HG03442 (cell line): Measurements from ENCODE around the gene KRT85.
A peak's percentile ranks its signal among the peaks of the same experiment; 100 is the strongest.
"Not testable (repeated sequence)": the region's sequence is repeated elsewhere in the genome, so short reads cannot be mapped to it uniquely, and the experiment has no call there.

Experiments used
- ATAC-seq: cut with Tn5 transposase; IDR thresholded peaks from one replicate; pipeline ENCODE4 v1.9.1; 2021; ENCODE audit warnings: mild to moderate bottlenecking, moderate library complexity; ENCODE audit not compliant: unreplicated experiment

The KRT85 gene

DNA sequence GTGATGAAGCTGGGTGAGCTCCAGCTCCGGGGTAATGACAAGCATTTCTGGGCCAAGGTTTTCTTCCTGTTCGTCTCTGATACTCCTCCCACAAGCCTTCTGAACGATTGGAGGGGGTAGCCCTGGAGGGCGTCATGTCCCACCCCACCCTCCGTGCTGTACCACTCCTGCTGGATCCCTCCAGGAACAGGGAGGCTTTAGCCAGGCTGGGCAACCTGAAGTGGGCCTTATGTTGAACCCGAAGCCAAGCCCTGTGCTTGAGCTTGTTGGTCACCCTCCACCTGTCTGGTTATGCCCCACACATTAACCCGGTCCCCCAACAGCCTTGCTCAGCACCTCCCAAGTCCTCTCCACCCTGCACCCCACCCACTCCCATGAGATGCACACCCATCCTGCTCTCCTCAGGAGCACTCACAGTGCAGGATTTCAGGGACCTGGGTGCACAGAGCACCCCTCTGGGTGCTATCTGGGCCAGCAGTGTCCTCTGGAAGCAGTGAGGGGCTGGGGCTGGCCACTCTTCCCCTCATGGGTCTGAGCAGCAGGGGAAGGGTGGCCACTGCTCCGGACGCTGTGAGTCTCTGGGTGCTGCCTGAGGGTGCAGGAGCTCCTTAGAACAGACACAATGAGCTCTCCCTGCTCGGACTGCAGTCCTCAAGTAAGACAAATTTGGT lies 39.3 kb downstream of the KRT85 start:
- ATAC-seq, result no peak

DNA sequence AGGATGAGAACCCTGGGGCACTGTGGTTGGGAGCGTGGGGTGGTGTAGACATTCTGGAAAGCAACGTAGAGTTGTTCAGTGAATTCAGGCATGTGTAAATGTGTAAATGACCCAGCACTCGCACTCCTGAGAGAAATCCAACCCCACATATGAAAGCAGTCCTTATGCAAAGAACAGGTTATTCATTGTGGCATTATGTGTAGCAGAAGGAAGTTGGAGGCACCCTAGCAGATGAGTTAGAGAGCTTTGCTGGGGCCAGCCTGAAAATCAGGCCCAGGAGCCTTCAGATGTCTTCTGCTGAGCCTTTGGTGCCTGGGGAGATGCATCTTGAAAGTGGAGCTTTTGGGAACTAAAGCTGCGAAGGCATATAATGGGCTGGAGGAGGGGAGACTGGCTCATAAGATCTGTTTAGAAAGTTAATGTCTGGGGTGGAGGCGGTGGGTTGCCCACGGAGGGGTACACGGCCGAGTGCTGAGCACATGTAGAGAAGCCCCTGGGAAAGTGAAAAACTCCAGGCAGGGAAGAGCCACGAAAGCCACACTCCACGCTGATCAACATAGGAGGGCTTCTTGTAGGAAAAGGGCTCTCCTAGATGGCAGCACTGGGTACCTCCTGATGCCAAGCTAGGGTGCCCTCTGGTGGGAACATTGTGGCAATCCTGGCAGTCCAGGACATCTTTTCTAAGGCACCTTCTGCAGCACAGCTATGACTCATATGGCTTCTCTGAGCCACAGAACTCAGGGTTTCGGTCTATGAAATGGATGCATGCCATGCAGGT lies 40.0 kb downstream of the KRT85 start:
- ATAC-seq, result peak; percentile 81

DNA sequence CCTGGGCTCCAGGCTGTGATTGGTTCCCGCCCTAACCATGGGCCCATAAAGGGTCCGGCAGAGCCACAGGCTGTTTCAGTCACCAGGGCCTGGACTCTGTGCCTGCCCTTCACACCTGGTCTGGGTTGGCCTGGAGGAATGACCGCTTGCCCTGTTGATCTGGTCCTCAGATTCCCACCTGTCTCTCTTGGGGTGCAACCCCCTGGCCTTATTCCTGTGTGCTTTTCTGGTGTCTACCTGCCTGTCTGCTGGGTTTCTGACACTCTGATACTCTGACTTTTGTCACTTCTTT lies 43.2 kb downstream of the KRT85 start:
- ATAC-seq, result no peak

DNA sequence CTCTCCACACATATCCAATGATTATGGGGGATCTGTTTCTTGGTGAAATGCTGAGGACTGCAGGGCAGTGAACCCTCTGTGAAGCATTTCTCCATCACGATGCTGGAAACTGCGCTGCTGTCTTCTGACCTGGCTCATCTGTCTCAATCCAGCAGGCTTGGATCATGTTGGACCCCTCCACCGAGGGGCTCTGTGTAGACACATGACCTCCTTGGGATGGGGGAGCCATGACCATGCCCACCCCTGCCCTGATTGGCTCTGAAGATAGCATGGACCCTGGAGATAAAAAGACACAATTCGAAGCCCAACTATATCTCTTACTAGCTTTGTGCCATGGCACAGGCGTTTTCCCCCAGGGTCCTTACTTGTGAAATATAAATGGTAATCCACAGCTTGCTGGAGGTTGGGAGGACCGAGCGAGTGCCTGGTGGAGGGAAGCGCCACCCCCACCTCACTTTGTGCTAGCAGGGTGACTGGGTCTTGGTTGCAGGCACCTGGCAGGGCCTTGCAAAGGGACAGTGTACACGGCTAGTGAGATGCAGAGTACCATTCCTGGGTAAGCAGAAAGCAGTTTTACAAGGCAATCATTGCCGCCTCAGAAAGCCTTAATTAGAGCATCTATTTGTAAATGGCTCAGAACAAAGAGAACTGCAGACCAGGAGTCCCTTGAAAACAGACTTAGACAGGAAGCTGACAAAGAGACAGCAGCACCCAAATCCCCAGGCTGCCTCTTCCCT lies 43.7 kb downstream of the KRT85 start:
- no peak for ATAC-seq

DNA sequence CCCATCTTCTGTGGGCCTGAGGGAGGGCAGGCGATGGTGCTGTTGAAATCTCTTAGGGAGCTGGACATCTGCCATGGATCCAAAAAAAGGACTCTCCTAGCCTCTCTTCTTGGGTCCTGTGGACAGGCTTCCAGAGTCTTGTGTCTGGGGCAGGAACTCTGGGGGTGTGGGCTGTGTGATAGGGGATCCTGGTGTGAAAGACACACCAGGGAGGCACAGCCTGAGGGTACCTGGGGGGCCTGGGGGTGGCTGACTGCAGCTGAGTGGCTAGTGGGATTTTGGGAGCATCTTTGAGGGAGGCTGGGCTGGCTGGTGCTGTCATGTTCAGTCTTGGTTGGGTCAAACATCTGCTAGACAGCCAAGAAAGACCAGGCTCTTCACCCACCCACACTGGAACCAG lies 44.3 kb downstream of the KRT85 start:
- no peak for ATAC-seq

DNA sequence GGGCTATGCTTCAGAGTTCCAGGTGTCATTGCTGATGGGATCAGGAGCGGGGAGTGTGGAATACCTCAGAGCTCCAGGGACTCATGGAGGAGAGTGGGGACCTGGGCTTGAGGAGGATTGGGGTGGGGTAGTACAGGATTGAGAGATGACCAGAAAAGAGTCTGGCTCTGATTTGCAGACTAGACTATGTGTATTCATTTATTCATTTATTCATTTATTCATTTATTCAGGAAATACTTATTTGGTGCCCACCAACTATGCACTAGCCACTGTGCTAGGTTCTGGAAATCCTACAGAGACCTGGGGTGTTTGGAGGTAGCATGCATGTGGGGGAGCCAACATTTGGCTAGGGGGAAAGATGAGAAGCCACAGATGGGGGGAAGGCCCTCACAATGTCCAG lies 45.2 kb downstream of the KRT85 start:
- no peak for ATAC-seq

DNA sequence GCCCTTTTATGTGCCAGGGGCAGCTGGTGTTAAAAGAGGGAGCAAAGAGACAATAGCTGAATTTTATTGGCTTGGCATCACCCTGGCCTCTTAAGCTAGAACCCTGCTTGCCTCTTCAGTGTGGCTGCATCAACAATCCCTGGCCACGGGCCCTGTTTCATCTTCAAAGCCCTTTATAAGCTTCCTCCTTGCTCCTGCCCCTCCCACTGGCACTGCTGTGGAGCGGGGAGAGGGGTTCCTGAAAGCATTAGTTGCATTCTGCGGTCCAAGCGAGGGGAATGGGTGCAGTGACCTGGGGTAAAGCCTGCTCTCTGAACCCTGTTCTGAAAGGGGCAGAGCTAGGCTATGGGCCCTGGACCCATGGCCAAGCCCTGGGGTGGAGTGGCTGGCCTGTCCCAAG lies 45.9 kb downstream of the KRT85 start:
- ATAC-seq, result no peak

DNA sequence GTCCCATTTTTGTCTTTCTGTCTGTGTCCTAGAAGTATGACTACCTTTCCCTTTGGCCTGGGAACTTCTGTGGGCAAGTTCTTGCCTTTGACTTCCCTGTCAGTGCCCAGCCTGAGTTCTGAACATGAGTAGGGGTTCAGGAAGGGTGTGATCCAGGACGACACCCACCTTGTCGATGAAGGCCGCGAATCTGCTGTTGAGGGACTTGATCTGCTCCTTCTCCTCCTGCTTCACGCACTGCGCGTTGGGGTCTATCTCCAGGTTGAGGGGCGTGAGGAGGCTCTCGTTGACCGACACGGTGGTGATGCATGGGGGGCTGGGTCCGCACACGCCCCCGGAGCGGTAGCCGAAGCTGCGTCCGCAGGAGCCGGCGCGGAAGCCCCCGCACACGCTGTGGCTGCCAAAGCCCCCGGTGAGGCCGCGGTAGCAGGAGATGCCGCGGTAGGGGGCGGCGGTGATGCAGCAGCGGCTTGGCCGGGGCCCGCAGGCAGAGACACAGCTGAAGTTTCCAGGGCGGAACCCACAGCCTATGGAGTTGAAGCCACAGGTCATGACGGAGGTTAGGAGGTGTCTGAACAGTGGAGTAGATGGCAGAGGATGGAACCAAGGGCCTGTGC lies 46.4 kb downstream of the KRT85 start, which contains the start of gene KRT83:
TSS of gene KRT83 (minus strand) at position 615 of the 617 bp plus-strand sequence. CDS start at position 552, 63 bp downstream.
- ATAC-seq, result no peak

DNA sequence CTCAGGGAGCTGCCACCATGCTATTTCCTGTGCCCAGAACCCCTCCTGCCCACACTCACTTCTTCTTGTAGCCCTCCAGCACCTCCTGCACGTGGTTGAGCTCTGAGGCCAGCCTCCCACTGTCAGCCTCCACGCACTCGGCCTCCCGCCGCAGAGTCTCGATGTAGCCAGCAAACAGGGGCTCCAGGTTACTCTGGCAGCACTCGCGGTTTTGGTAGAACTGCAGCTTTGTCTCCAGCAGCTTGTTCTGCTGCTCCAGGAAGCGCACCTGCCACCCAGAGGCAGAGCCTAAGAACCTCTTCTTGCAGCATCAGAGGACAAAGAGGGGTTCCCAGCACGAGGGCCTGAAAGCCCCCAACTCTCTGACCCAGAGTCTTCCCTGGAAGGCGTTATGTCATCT lies 48.2 kb downstream of the KRT85 start:
- ATAC-seq, result no peak

DNA sequence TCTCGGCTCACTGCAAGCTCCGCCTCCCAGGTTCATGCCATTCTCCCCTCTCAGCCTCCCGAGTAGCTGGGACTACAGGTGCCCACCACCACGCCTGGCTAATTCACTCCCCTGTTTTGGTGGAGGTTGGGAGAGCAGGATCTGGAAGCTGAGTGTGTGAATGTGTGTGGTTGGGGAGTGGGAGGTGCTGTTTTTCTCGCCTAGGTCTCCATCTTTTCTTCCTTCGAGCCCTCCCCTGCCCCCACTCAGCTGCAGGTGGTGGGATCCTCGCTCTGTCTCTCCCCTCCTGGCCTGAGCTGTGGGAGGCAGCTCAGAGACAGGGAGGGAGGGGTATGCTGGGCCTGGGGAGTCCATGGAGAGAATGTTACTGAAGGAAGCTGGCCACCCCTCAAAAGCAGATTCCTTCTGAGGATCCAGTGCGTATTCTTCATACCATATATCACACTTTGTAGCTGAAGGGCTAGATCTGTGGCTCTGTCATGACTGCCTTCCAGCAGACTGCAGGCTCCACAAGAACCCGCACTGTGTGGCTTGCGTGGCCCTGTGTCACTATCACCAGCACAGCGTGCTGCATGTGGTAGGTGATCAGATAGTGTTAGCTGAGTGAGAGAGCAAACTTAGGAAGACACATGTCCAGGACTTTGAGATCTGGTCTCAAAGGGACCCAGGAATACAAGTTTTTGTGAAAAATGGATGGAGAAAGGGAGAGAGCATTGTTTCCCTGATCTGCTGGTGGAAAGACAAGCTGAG lies 48.9 kb downstream of the KRT85 start:
- ATAC-seq, result no peak

DNA sequence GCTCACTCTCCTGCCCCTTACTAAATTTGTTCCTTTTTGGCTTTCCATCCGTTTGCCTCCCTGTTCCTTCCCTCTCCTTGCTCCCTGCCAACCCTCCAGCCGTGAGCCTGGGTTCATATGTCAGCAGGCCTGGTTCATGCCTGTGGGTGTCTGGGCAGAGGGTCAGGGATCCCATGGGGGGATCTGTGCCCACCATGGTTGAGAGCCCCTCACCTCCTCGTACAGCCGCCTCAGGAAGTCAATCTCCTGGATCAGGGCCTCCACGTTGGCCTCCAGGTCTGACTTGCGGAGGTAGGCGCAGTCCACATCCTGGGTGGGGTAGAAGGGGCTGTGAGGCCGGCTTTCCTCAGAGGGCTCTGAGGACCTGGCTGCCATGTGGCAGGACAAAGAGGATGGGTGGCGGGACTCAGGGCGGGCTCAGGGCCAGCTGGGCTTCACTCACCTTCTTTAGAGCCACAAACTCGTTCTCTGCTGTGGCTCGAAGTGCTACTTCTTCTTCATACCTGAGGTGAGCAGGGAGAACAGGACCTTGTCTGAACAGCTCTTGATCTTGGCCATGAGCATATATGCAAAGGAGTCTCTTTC lies 49.7 kb downstream of the KRT85 start:
- no peak for ATAC-seq

DNA sequence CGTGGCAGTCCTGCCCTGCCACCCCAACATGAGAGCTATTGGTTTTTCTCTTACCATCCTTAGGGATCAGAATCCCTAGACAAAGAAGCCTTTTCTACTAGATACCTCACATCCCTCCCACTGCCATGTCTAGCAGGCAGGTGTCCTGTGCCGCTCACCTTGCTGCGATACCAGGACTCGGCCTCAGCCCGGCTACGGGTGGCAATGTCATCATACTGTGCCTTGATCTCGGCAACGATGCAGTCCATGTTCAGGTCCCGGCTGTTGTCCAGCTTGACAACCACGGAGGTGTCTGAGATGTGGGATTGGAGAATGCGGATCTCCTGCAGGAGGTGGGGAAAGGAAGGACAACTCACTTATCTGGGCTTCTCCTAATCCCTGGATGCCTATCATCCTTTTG lies 50.6 kb downstream of the KRT85 start:
- no peak for ATAC-seq

DNA sequence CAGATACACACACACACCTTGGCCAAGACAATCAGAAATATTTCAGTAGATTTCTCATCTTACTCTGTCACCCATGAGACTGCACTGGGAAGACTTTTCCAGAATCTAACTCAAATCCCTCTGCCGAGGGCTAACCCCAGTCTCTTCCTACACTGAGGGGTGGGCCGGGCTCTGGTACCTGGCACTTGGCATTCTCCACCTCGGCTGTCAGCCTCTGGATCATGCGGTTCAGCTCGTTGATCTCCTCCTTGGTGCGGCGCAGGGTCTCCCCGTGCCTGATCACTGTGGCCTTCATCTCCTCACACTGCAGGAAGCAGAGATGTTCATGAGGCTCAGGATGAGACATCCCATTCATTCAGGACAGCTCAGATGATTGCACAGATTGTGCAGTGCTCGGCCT lies 51.0 kb downstream of the KRT85 start:
- no peak for ATAC-seq

DNA sequence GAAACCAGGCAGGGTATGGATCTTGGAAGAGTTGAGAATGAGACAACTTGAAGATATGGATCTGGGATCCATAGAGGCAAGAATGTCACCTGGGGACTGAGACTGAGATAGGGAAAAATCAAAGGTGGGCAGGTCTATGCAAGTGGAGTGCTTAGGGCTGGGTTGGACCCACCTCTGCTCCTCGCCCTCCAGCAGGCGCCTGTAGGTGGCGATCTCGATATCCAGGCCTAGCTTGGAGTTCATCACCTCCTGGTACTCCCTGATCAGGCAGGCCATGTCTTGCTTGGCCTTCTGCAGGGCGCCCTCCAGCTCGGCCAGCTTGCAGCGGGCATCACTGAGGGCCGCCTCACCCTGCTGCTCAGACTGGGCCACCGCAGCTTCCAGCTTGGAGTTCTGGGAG lies 51.6 kb downstream of the KRT85 start:
- not testable (repeated sequence) for ATAC-seq

DNA sequence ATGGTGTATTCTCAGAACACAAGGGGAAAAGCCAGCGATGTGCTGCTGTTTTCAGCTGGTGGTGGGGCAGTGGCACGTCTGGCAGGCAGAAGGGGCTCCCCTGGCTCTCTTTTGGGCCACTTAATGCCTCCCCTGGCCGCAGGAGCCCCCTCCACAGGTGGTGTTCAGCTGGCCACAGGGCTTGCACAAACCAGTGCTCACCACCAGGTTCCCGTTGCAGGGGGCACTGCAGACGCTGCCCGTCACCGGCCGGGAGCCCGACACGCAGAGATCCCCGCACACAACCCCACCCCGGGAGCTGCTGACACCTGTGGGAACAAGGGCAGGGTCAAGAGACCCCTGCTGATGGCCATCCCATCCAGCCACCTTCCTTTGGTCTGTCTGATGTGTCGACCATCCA lies 52.8 kb downstream of the KRT85 start:
- ATAC-seq, result no peak

DNA sequence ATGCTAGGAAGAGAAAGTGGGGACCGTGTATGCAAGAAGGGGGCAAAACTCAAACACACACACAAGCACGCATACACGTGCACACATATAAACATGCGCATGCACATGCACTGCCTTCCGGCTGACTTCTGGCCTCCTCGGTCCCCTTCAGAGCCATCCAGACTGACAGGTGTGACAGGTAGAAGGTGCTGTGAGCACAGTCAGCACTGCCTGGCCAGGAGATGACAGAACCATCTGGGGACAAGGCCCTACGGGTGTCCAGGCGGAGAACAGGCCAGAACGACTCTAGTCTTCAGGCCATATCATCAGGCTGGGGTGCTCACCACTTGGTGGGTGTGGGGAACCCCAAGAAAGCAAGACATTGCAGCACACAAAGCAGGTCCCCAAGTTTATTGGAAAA lies 53.4 kb downstream of the KRT85 start:
- ATAC-seq, result no peak

DNA sequence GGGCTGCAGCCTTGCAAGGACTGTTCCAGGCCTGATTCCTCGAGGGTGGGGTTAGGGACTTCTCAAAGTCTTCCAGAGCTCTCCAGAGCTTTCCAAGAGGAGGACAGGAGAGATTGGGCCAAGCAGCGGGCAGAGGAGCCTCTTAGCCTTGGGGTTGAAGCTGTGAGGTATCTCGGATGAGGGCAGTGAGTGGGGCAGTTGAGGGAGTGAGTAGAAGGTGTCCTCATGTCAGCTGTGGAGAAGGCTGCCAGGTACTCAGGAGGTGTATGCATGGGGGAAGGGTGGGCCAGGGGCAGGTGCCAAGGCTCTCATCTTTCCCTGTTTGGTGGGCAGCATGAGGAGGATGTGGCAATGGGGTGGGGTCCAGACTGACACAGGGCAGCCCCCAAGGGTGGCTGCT lies 53.8 kb downstream of the KRT85 start:
- ATAC-seq, result no peak

DNA sequence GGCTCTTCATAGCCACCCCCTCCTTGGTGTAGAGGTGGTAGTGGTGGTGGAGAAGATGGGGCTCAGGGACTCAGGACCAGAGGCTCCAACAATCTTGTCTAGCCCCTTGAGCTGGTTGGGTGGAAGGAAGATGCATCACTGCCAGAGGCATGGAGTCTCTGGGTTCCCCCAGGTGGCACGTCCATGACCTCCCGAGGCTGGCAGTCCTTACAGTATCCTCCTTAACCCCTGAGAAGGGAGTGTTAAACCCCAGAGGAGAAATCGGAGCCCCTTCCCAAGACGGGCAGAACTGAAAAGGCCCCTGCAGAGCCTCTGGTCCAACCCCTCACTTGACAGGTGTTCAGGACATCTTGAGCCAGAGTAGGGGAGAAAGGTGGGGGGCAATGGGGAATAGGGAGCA lies 55.2 kb downstream of the KRT85 start:
- ATAC-seq, result no peak

DNA sequence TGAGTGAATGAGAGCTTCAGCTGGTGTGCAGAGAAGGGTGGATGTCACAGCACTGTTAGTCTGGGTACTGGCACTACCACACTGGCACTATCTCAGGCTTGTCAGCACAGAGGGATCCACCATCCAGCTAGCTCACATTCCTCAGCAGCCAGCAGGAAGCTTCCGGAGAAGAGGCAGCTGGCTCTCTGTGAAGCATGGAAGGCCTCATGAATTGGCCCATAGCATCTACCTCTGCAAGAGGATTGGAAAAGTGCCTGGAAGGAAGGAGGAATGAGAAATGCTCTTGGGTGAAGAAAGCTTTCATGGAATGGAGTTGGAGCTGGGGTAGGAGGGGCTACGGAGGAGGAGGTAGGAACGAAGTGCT lies 56.0 kb downstream of the KRT85 start:
- ATAC-seq, result no peak

DNA sequence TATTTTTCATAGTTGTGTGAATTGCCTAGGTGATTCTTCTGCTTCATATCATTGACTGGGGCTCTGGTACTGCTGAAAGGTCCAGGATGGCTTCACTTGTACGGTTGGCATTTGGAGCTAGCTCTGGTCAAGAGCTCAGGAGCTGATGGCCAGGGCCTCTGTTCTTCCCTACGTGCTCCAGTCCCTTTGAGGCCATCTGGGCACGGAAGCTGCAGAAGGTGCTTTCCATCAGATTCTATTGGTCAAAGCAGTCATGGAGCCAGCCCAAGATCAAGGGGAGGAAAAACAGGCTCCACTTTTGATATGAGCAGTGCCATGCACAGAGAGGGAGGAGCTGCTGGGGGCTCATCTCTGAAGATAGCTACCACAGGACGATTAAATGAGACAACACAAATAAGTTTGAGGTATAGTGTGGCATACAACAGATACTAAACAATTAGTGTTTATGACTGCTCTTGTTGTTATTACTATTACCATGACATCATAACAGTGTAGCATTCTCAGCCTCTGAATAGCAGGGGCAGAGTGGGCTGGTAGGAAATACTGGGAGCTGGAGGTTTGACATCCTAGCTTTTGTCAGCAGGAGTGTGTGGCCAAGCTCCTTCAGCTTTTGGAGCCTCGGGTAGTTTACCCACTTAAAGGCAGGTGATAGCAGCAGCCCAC lies 56.5 kb downstream of the KRT85 start:
- ATAC-seq, result no peak
